Activated naive CD8-positive, alpha-beta T cell treated with anti-CD3 and anti-CD28 coated beads for 36 hours (primary cell): Measurements from ENCODE around the gene TCEA2. TPM values are rescaled to one million over a fixed set of nuclear protein-coding genes. Genes with fewer than 3 reads are reported as not detected.

Experiments
- DNase-seq: peaks from one replicate; pipeline ENCODE4 v3.0.0; 2021
- H3K27ac Mint-ChIP-seq: one replicate; pipeline ENCODE4 v1.8.0; 2022; ENCODE audit warnings: mild to moderate bottlenecking, moderate library complexity, mixed read lengths
- H3K27me3 Mint-ChIP-seq: one replicate; pipeline ENCODE4 v1.8.0; 2022; ENCODE audit warnings: mild to moderate bottlenecking, mixed read lengths
- H3K36me3 Mint-ChIP-seq: one replicate; pipeline ENCODE4 v1.8.0; 2021; ENCODE audit warnings: mild to moderate bottlenecking, mixed read lengths
- H3K4me1 Mint-ChIP-seq: one replicate; pipeline ENCODE4 v1.8.0; 2021; ENCODE audit warnings: mixed read lengths
- H3K4me3 Mint-ChIP-seq: one replicate; pipeline ENCODE4 v1.8.0; 2022; ENCODE audit warnings: mild to moderate bottlenecking, moderate library complexity, mixed read lengths
- H3K9me3 Mint-ChIP-seq: one replicate; pipeline ENCODE4 v1.8.0; 2022; ENCODE audit warnings: mixed read lengths
- total RNA-seq, 2 experiments: library from RNA; stranded (reverse); gene quantifications; one replicate each; pipeline ENCODE4 v1.2.3, GENCODE V29; 2021

The TCEA2 gene
- total RNA-seq, 2 experiments from 2014 or later = 37.8 to 38.6 TPM

- no peaks in the 10 kb centered on the region for H3K36me3 Mint-ChIP-seq
- no peaks in the 10 kb centered on the region for H3K4me1 Mint-ChIP-seq
- no peak overlapping the region for H3K27ac Mint-ChIP-seq
- DNase-seq = no peak
- H3K27me3 Mint-ChIP-seq = peaks cover 12% of the 10 kb centered on the region
- no peak overlapping the region for H3K4me3 Mint-ChIP-seq
- H3K9me3 Mint-ChIP-seq = no peaks in the 10 kb centered on the region
Observed at GRCh38 chr20:64107736-64108457, 44.9 kb downstream of the TCEA2 start.

GRCh38 chr20:64108731-64109681, 46.0 kb downstream of the TCEA2 start:
- no peaks in the 10 kb centered on the region for H3K4me1 Mint-ChIP-seq
- H3K36me3 Mint-ChIP-seq = no peaks in the 10 kb centered on the region
- H3K27me3 Mint-ChIP-seq = peaks cover 1% of the 10 kb centered on the region
- DNase-seq = no peak
- no peak overlapping the region for H3K27ac Mint-ChIP-seq
- no peak overlapping the region for H3K4me3 Mint-ChIP-seq
- no peaks in the 10 kb centered on the region for H3K9me3 Mint-ChIP-seq

DNA sequence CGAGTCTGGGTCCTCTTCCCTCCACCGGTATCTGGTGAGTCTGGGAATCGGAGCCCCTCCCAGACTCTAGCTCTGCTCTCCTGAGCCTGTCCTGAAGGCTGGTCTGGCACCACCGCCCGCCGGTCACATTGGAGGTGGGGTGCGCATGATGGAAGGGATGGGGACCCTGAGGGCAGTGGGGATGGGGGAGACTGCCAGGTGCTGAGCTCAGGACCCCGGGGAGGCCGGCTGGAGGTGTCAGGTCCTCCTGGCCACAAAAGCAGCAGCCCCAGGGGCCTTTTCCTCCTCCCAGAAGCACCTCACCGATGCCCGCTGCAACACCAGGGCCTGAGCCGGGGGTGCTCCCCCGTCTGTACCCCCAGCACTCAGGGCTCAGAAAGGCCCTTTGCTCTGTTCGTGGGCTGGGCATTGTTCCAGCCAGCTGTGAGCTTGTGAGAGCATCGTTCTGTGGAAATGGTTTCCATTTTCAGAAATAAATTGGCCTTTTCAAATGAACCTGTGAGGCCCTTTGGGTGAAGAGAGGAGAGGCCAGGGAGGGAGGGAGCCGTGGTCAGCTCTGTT, 46.9 kb downstream of the TCEA2 start:
- Mint-ChIP-seq H3K27ac (no peak overlapping the region), H3K36me3 (no peaks in the 10 kb centered on the region), H3K27me3 (no peaks in the 10 kb centered on the region), H3K4me1 (no peaks in the 10 kb centered on the region), H3K4me3 (no peak overlapping the region), H3K9me3 (no peaks in the 10 kb centered on the region)
- no peak for DNase-seq

DNA sequence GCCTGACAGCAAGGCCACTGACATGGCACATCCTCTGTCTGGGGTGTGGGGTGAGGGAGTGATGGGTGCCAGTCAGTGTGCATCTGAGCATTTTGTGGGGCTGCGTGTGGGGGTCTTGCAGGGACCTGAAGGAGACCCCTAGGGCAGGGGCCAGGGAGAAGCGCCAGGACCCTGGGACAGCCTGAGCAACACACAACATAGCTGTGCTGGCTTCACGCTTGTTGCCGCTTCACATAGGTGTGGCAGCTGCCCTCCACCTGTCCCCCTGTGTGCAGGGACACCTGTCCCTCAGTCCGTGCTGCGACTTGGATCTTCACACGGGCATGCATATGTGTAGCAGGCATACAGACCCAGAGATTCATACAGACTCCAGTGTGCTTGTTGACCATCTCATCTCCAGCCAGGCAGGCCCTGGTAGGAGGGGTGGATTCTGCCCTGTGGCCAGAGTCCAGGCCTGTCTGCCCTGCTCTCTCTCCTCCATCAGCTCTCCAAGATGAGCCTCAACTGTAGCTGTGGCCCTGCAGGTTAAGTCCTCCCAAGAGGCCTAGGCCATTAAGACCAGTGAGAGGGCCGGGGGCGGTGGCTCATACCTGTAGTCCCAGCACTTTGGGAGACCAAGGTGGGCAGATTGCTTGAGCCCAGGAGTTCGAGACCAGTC, 47.5 kb downstream of the TCEA2 start:
- H3K4me3 Mint-ChIP-seq = no peak overlapping the region
- no peak overlapping the region for H3K27ac Mint-ChIP-seq
- H3K27me3 Mint-ChIP-seq = no peaks in the 10 kb centered on the region
- H3K4me1 Mint-ChIP-seq = no peaks in the 10 kb centered on the region
- H3K9me3 Mint-ChIP-seq = no peaks in the 10 kb centered on the region
- no peaks in the 10 kb centered on the region for H3K36me3 Mint-ChIP-seq
- no peak for DNase-seq

DNA sequence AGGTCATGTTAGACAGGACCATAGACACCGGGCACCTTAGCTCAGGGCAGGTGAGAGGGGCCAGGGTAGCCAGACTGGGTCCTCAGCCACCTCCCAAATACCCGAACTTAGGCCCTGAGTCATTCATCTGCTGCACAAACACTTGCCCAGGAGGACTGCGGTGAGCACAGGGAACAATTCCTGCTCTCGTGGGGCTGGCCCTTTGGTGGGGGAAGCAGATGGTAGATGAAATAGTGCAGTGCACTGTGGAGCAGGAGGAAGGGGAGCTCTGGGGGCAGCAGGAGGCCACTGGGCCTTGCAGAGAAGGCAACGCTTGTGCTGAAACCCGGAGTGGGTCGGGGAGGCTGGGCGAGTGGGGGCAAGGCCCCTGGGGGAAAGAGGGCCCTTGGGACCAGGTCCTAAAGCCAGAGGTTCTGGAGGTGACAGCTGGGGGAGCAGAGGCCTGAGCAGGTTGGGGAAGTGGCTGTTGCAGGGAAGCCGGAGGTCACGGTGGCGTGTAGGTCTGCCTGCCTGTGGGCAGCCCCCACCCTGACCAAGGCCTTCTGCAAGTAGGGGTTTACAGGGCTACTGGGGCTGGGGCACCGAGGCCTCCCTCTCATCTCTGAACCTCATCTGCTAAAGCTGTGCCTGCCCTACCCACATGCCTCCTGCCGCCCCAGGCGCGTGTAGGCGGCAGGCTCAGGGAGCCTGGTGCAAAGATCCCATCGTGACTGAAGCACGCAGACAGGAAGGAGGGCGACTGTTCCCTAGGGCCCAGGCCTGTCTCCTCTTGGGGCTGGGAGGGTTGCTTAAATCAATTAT, 49.0 kb downstream of the TCEA2 start:
- DNase-seq = no peak
- Mint-ChIP-seq H3K9me3 (no peaks in the 10 kb centered on the region), H3K27me3 (no peaks in the 10 kb centered on the region), H3K27ac (no peak overlapping the region), H3K4me3 (no peak overlapping the region), H3K4me1 (no peaks in the 10 kb centered on the region), H3K36me3 (no peaks in the 10 kb centered on the region)

- H3K9me3 Mint-ChIP-seq = no peaks in the 10 kb centered on the region
- H3K27ac Mint-ChIP-seq = no peak overlapping the region
- no peaks in the 10 kb centered on the region for H3K4me1 Mint-ChIP-seq
- H3K36me3 Mint-ChIP-seq = no peaks in the 10 kb centered on the region
- no peaks in the 10 kb centered on the region for H3K27me3 Mint-ChIP-seq
- no peak for DNase-seq
- no peak overlapping the region for H3K4me3 Mint-ChIP-seq
Observed at GRCh38 chr20:64112691-64113443, 49.9 kb downstream of the TCEA2 start.

DNA sequence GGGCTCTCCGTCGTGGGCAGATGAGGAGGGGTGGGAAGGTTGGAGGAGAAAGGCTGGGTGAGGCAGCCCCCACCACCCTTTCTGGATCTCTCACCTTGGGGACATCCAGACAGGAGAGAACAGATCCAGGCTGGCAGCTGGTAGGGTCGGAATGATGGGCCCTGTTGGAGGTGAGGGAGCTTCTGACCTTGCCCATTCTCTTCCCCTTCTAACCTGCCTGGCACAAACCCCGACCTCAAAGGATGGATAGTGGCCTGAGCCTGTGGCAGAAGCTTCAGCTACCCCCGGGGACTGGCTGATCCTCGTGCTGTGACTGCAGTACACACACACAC, 50.4 kb downstream of the TCEA2 start:
- Mint-ChIP-seq H3K36me3 (no peaks in the 10 kb centered on the region), H3K9me3 (no peaks in the 10 kb centered on the region), H3K27ac (no peak overlapping the region), H3K4me3 (no peak overlapping the region), H3K4me1 (no peaks in the 10 kb centered on the region), H3K27me3 (no peaks in the 10 kb centered on the region)
- no peak for DNase-seq

DNA sequence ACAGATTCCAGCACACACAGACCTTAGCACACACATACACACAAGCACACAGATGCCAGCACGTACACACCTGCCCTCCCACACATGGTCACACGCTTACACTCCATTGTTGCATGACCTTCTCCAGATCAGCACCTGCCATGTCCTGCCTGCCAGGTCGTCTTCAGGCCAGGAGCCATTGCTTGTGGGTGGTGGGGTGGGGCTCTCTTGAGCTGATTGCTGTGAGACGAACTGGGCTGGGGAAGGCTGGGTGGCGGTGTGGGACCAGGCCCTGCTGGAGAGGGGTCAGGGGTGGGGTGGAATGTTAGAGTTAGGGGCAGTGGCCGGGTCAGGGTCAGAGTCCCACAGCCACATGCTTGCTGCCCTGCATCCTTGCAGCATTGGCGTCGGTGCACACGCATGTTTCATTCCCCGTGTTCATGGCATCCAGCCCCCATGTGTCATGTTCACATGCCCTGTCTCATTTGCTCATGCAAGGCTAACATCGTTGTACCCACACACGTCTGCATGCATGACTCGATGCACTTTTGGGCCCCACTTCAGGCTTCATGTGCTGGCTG, 50.9 kb downstream of the TCEA2 start:
- no peak overlapping the region for H3K4me3 Mint-ChIP-seq
- no peaks in the 10 kb centered on the region for H3K4me1 Mint-ChIP-seq
- no peaks in the 10 kb centered on the region for H3K9me3 Mint-ChIP-seq
- no peak for DNase-seq
- H3K27me3 Mint-ChIP-seq = no peaks in the 10 kb centered on the region
- H3K27ac Mint-ChIP-seq = no peak overlapping the region
- H3K36me3 Mint-ChIP-seq = no peaks in the 10 kb centered on the region

- H3K9me3 Mint-ChIP-seq = no peaks in the 10 kb centered on the region
- H3K27me3 Mint-ChIP-seq = no peaks in the 10 kb centered on the region
- H3K36me3 Mint-ChIP-seq = no peaks in the 10 kb centered on the region
- no peaks in the 10 kb centered on the region for H3K4me1 Mint-ChIP-seq
- DNase-seq = no peak
- no peak overlapping the region for H3K27ac Mint-ChIP-seq
- H3K4me3 Mint-ChIP-seq = no peak overlapping the region
Observed at GRCh38 chr20:64114356-64114971, 51.5 kb downstream of the TCEA2 start.

GRCh38 chr20:64115171-64115911, 52.3 kb downstream of the TCEA2 start:
- no peak overlapping the region for H3K4me3 Mint-ChIP-seq
- no peaks in the 10 kb centered on the region for H3K9me3 Mint-ChIP-seq
- no peaks in the 10 kb centered on the region for H3K36me3 Mint-ChIP-seq
- peaks cover 7% of the 10 kb centered on the region for H3K4me1 Mint-ChIP-seq
- H3K27me3 Mint-ChIP-seq = no peaks in the 10 kb centered on the region
- DNase-seq = no peak
- H3K27ac Mint-ChIP-seq = no peak overlapping the region

DNA sequence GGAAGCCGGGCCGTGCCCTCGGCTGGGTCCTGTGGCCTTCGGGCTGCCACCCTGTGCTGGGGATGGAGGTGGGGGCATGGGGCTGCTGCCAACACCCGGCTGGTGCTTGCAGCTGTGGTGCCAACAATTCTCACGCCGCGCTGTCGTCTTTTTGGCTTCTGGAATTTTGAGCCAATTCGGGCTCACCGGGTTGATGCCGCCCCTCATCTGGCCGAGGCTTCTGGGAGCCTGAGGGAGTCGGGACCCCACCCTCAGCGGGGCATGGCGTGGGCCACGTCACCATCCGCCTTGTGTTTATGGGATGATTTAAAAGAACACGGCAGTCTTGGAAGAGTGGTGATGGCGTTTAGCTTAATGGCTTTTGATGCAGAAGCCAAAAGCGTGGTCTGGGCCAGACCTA, 53.0 kb downstream of the TCEA2 start:
- H3K4me1 Mint-ChIP-seq = peaks cover 9% of the 10 kb centered on the region
- H3K27ac Mint-ChIP-seq = no peak overlapping the region
- H3K27me3 Mint-ChIP-seq = no peaks in the 10 kb centered on the region
- no peaks in the 10 kb centered on the region for H3K9me3 Mint-ChIP-seq
- H3K4me3 Mint-ChIP-seq = no peak overlapping the region
- H3K36me3 Mint-ChIP-seq = no peaks in the 10 kb centered on the region
- no peak for DNase-seq

- no peak overlapping the region for H3K27ac Mint-ChIP-seq
- no peak overlapping the region for H3K4me3 Mint-ChIP-seq
- H3K9me3 Mint-ChIP-seq = no peaks in the 10 kb centered on the region
- no peak for DNase-seq
- H3K27me3 Mint-ChIP-seq = peaks cover 5% of the 10 kb centered on the region
- peaks cover 9% of the 10 kb centered on the region for H3K4me1 Mint-ChIP-seq
- no peaks in the 10 kb centered on the region for H3K36me3 Mint-ChIP-seq
Observed at GRCh38 chr20:64116541-64117431, 53.8 kb downstream of the TCEA2 start.
